GM19467 (cell line): ENCODE data around the gene ZNF282.

Source experiments
- ATAC-seq: cut with Tn5 transposase; IDR thresholded peaks from one replicate; pipeline ENCODE4 v1.9.1; 2021; ENCODE audit warnings: mild to moderate bottlenecking, moderate library complexity; ENCODE audit not compliant: unreplicated experiment

ZNF282 gene

GRCh38 chr7:149195180-149196150 lies at the start of gene ZNF282:
Gene ZNF282 (plus strand): TSS chr7:149195546. CDS start chr7:149195590, 44 bp downstream.
- peak; percentile 89 for ATAC-seq

- peak; percentile 72 for ATAC-seq
Measured at GRCh38 chr7:149147072-149147751, 48.1 kb upstream of the ZNF282 start, which contains the start of gene ZNF398. Gene ZNF398 (plus strand): TSS chr7:149147453. CDS start chr7:149147743, 290 bp downstream.

GRCh38 chr7:149147752-149148653 lies 47.3 kb upstream of the ZNF282 start:
- ATAC-seq: peak; percentile 25

- no peak for ATAC-seq
Measured at GRCh38 chr7:149150981-149151380, 44.4 kb upstream of the ZNF282 start.

- ATAC-seq: no peak
Measured at GRCh38 chr7:149153346-149153745, 42.0 kb upstream of the ZNF282 start.

GRCh38 chr7:149154056-149154455 lies 41.3 kb upstream of the ZNF282 start:
- ATAC-seq: no peak

GRCh38 chr7:149156898-149157297 lies 38.4 kb upstream of the ZNF282 start:
- ATAC-seq: no peak

GRCh38 chr7:149161241-149161848 lies 34.0 kb upstream of the ZNF282 start:
- ATAC-seq: no peak

GRCh38 chr7:149166142-149166541 lies 29.2 kb upstream of the ZNF282 start:
- no peak for ATAC-seq

GRCh38 chr7:149166630-149167352 lies 28.6 kb upstream of the ZNF282 start:
- no peak for ATAC-seq

- ATAC-seq: no peak
Measured at GRCh38 chr7:149171892-149172533, 23.3 kb upstream of the ZNF282 start.

- ATAC-seq: no peak
Measured at GRCh38 chr7:149172534-149172920, 22.8 kb upstream of the ZNF282 start.

GRCh38 chr7:149175150-149175549 lies 20.2 kb upstream of the ZNF282 start:
- no peak for ATAC-seq

GRCh38 chr7:149179241-149179640 lies 16.1 kb upstream of the ZNF282 start:
- ATAC-seq: no peak

GRCh38 chr7:149180722-149181449 lies 14.5 kb upstream of the ZNF282 start:
- ATAC-seq: no peak

GRCh38 chr7:149181450-149181790 lies 13.9 kb upstream of the ZNF282 start:
- ATAC-seq: no peak

GRCh38 chr7:149184274-149184673 lies 11.1 kb upstream of the ZNF282 start:
- no peak for ATAC-seq

GRCh38 chr7:149188213-149188612 lies 7.1 kb upstream of the ZNF282 start:
- ATAC-seq: no peak
